Loucy (cell line): Measurements from ENCODE around the gene FOXC2.

ENCODE experiments used
- H2AFZ ChIP-seq: fragments of 200-600 bp; sonication (generic); 2 replicates; pipeline ENCODE4 v1.6.0; 2016; ENCODE audit warnings: antibody characterized with exemption, mild to moderate bottlenecking, low read length, moderate library complexity
- H3F3A ChIP-seq: fragments of 200-600 bp; 2 replicates; pipeline ENCODE4 v1.6.0; 2016; ENCODE audit warnings: antibody characterized with exemption, low read depth, mild to moderate bottlenecking
- H3K27me3 ChIP-seq: fragments of 200-600 bp; sonication (generic); 2 replicates; pipeline ENCODE4 v1.6.1; 2014; ENCODE audit warnings: low read length, mild to moderate bottlenecking; ENCODE audit not compliant: insufficient read depth, poor library complexity, severe bottlenecking
- H3K36me3 ChIP-seq: fragments of 200-600 bp; sonication (generic); 2 replicates; pipeline ENCODE4 v1.6.1; 2016; ENCODE audit warnings: low read length; ENCODE audit not compliant: insufficient read depth
- H3K4me1 ChIP-seq: fragments of 200-600 bp; sonication (generic); 2 replicates; pipeline ENCODE4 v1.5.1; 2014; ENCODE audit warnings: low read length, mild to moderate bottlenecking; ENCODE audit not compliant: insufficient read depth, poor library complexity, severe bottlenecking
- H3K4me2 ChIP-seq: fragments of 200-600 bp; sonication (generic); 2 replicates; pipeline ENCODE4 v1.6.0; 2014; ENCODE audit warnings: antibody characterized with exemption, low read length, low read depth, mild to moderate bottlenecking; ENCODE audit not compliant: poor library complexity, severe bottlenecking
- H3K4me3 ChIP-seq: fragments of 200-600 bp; sonication (generic); 2 replicates; pipeline ENCODE4 v1.5.1; 2014; ENCODE audit warnings: low read length, mild to moderate bottlenecking, mixed read lengths; ENCODE audit not compliant: poor library complexity, severe bottlenecking
- H3K79me2 ChIP-seq: fragments of 200-600 bp; sonication (generic); 2 replicates; pipeline ENCODE4 v1.6.1; 2014; ENCODE audit warnings: low read length; ENCODE audit not compliant: insufficient read depth
- H3K9ac ChIP-seq: fragments of 200-600 bp; sonication (generic); 2 replicates; pipeline ENCODE4 v1.6.0; 2014; ENCODE audit warnings: mild to moderate bottlenecking, low read depth, low read length, moderate library complexity; ENCODE audit not compliant: poor library complexity, severe bottlenecking
- H3K9me2 ChIP-seq: fragments of 200-600 bp; sonication (generic); replicated peaks from 2 replicates; pipeline ENCODE4 v1.6.1; 2016; ENCODE audit warnings: low read depth, low read length, mixed read lengths
- H3K9me3 ChIP-seq: fragments of 200-600 bp; sonication (generic); 2 replicates; pipeline ENCODE4 v1.6.1; 2014; ENCODE audit warnings: mild to moderate bottlenecking, antibody characterized with exemption, low read length, low read depth; ENCODE audit not compliant: insufficient read depth
- H4K20me1 ChIP-seq: fragments of 200-600 bp; sonication (generic); 2 replicates; pipeline ENCODE4 v1.6.0; 2014; ENCODE audit warnings: antibody characterized with exemption, low read length, mild to moderate bottlenecking; ENCODE audit not compliant: insufficient read depth, poor library complexity, severe bottlenecking
- EZH2phosphoT487 ChIP-seq: fragments of 200-600 bp; IDR thresholded peaks from 2 replicates; pipeline ENCODE4 v1.6.1; 2018; ENCODE audit warnings: antibody characterized with exemption, mild to moderate bottlenecking, moderate library complexity, borderline replicate concordance
- TF ChIP-seq, protein P1 (sequence below): fragments of 200-600 bp; sonication (generic); conservative IDR thresholded peaks from 2 replicates; pipeline ENCODE4 v1.5.1; 2014; ENCODE audit warnings: mild to moderate bottlenecking, antibody characterized with exemption, low read length

FOXC2 gene

DNA sequence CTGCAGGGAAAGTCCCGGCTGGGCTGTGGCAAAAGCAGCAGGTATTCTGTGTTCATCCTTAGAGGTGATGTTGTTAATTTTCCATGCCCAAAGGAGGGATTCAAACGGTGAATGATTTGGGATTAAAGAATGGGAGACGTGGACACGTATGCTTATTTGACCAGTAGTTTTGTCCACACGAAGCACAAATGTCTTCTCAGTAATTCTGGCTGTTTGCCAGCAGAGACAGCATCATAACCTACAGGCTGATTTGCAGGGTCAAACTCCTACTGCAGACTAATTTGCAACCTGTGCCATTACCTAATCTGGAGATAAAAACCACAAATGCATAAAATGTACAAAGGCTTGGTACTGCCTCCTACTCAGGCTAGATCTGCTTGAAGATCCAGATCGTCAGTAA is 25.7 kb upstream of the FOXC2 start:
- Histone ChIP-seq H3K4me2 (no peak overlapping the region), H2AFZ (no peak overlapping the region), H3K27me3 (no peaks in the 10 kb centered on the region), H3K9me3 (no peaks in the 10 kb centered on the region), H3K4me3 (no peak overlapping the region), H3K79me2 (no peaks in the 10 kb centered on the region), H3K4me1 (no peaks in the 10 kb centered on the region), H3K36me3 (peaks cover 16% of the 10 kb centered on the region; the same call in 1 of the 2 replicates), H4K20me1 (no peaks in the 10 kb centered on the region), H3K9me2 (no peaks in the 10 kb centered on the region), H3F3A (no peaks in the 10 kb centered on the region), H3K9ac (no peak overlapping the region)
- TF ChIP-seq, protein P1, sequence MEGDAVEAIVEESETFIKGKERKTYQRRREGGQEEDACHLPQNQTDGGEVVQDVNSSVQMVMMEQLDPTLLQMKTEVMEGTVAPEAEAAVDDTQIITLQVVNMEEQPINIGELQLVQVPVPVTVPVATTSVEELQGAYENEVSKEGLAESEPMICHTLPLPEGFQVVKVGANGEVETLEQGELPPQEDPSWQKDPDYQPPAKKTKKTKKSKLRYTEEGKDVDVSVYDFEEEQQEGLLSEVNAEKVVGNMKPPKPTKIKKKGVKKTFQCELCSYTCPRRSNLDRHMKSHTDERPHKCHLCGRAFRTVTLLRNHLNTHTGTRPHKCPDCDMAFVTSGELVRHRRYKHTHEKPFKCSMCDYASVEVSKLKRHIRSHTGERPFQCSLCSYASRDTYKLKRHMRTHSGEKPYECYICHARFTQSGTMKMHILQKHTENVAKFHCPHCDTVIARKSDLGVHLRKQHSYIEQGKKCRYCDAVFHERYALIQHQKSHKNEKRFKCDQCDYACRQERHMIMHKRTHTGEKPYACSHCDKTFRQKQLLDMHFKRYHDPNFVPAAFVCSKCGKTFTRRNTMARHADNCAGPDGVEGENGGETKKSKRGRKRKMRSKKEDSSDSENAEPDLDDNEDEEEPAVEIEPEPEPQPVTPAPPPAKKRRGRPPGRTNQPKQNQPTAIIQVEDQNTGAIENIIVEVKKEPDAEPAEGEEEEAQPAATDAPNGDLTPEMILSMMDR, result no peak
- TF ChIP-seq EZH2phosphoT487, result no peak

GRCh38 chr16:86541560-86541959 is 25.1 kb upstream of the FOXC2 start:
- no peak overlapping the region for H3K4me2 ChIP-seq
- no peaks in the 10 kb centered on the region for H4K20me1 ChIP-seq
- no peak overlapping the region for H3K4me3 ChIP-seq
- H3K79me2 ChIP-seq, result no peaks in the 10 kb centered on the region
- H3K9me3 ChIP-seq, result no peaks in the 10 kb centered on the region
- no peaks in the 10 kb centered on the region for H3K9me2 ChIP-seq
- H3K9ac ChIP-seq, result no peak overlapping the region
- TF ChIP-seq, protein P1, result no peak
- TF ChIP-seq EZH2phosphoT487, result no peak
- H2AFZ ChIP-seq, result no peak overlapping the region
- no peaks in the 10 kb centered on the region for H3K27me3 ChIP-seq
- no peaks in the 10 kb centered on the region for H3F3A ChIP-seq
- no peaks in the 10 kb centered on the region for H3K4me1 ChIP-seq
- peaks cover 16% of the 10 kb centered on the region; the same call in 1 of the 2 replicates for H3K36me3 ChIP-seq

- Histone ChIP-seq H3K9ac (no peak overlapping the region), H4K20me1 (no peaks in the 10 kb centered on the region), H3K79me2 (no peaks in the 10 kb centered on the region), H3K36me3 (peaks cover 16% of the 10 kb centered on the region; the same call in 1 of the 2 replicates), H3K27me3 (no peaks in the 10 kb centered on the region), H3K9me2 (no peaks in the 10 kb centered on the region), H2AFZ (no peak overlapping the region), H3K4me2 (no peak overlapping the region), H3K4me3 (no peak overlapping the region), H3K4me1 (no peaks in the 10 kb centered on the region), H3K9me3 (no peaks in the 10 kb centered on the region), H3F3A (no peaks in the 10 kb centered on the region)
- TF ChIP-seq, protein P1, result no peak
- TF ChIP-seq EZH2phosphoT487, result no peak
Measured at GRCh38 chr16:86542756-86543750, 23.6 kb upstream of the FOXC2 start.
